ENCODE measurements around the gene TMSB4X. TPM values are rescaled to one million over a fixed set of nuclear protein-coding genes. Genes with fewer than 3 reads are reported as not detected.
"Not testable (repeated sequence)": the region's sequence is repeated elsewhere in the genome, so short reads cannot be mapped to it uniquely, and the experiment has no call there.

TMSB4X gene
- total RNA-seq, 4 donors from 2014 or later, result 880 to 1,466 (median 1,228) TPM

DNA sequence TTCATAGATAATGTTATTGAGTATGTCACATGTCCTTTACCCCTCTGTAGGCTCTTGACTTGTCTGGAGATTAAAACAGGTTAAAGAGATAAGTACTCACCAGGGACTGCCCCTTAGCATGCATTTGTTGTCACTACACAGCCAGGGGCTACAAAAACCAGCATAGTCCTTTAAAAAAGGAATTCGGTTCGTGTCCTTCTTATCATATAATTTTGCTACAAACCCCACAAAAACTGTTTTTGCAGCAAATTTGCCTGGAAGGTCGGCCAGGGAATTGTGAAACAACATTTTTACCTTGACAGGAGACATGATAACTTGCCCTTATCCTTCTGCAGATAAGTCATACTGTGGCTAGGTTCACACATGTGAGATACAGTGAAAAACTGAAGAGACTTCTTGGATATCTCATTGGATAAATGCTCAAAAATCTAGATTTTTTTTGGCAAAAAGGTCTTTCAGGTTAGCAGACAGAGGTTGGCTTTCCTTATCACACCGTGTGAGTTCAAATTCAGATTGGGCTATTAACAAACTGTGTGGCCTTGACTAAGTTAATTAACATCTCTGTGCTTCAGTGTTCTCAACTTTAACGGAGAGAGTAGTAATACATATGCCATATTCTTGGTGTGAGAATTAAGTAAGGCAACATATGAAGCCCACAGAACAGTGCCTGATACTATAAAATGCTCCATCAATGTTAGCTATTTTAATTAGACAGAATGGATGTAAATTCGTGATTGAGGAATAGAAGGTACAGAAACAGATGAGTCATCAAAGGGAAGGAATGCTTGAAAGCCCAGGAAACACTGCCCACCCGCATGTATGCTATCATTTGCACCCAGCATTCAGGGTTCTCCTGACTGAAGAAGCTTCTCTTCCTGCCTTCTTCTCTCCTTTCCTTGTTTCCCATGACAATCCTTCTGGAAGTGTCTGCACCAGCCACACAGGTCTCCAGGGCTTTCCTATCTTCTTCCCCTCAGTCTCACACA is 39.5 kb downstream of the TMSB4X start:
- Histone ChIP-seq H3K4me1 (peaks cover 5% of the 10 kb centered on the region), H3K4me3 (no peak overlapping the region), H3K36me3 (no peaks in the 10 kb centered on the region), H3K27me3 (no peaks in the 10 kb centered on the region), H3K9me3 (no peaks in the 10 kb centered on the region), H3K27ac (no peak overlapping the region)
- WGBS, result 60% methylated on average over 7 of the region's 7 CpGs
- no peak for DNase-seq (ENCODE audit: low spot score in 2 of 2)
- no peak for TF ChIP-seq POLR2AphosphoS5 (IDR thresholded peaks at IDR 0.05)
- no peak for TF ChIP-seq EP300 (IDR thresholded peaks at IDR 0.05)
- no peak for TF ChIP-seq POLR2A (IDR thresholded peaks at IDR 0.05)
- TF ChIP-seq, protein P1, sequence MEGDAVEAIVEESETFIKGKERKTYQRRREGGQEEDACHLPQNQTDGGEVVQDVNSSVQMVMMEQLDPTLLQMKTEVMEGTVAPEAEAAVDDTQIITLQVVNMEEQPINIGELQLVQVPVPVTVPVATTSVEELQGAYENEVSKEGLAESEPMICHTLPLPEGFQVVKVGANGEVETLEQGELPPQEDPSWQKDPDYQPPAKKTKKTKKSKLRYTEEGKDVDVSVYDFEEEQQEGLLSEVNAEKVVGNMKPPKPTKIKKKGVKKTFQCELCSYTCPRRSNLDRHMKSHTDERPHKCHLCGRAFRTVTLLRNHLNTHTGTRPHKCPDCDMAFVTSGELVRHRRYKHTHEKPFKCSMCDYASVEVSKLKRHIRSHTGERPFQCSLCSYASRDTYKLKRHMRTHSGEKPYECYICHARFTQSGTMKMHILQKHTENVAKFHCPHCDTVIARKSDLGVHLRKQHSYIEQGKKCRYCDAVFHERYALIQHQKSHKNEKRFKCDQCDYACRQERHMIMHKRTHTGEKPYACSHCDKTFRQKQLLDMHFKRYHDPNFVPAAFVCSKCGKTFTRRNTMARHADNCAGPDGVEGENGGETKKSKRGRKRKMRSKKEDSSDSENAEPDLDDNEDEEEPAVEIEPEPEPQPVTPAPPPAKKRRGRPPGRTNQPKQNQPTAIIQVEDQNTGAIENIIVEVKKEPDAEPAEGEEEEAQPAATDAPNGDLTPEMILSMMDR (IDR thresholded peaks at IDR 0.05), result no peak

DNA sequence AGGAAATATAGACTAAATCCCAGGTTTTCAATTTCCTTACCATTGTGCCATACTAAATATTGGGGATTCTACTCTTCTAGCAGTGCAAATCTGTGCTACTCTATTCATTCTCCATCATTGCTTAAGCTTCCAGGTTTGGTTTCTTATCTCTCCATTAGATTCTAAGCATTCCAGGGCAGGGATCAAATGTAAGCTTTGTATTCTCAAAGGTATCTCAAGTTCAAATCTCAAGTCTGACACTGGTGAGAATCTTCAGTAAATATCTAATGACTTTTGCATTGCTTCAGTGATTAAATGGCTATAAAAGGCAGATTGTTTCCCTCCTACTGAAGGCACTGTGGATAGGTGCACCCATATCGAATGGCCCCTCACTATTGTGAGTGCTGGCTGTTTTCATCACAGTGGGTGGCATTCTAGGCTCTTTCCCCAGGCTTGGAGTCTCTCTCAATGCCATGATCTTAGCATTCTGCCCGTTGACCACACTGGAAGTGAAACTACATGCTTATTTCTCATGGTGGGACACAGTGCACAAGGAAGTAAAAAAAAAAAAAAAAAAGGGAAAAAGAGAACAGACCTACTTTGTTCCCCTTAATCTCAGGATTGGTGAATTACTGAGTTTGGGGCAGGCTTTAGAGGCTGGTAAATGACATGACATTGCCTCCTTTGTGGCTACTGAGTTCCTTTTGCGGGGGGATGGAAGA is 40.8 kb downstream of the TMSB4X start:
- H3K4me3 ChIP-seq, result no peak overlapping the region
- H3K27ac ChIP-seq, result no peak overlapping the region
- DNase-seq (ENCODE audit: low spot score in 2 of 2), result no peak
- H3K36me3 ChIP-seq, result no peaks in the 10 kb centered on the region
- 63% methylated on average over 3 of the region's 3 CpGs for WGBS
- TF ChIP-seq POLR2A (IDR thresholded peaks at IDR 0.05), result no peak
- H3K9me3 ChIP-seq, result no peaks in the 10 kb centered on the region
- H3K4me1 ChIP-seq, result peaks cover 5% of the 10 kb centered on the region
- H3K27me3 ChIP-seq, result no peaks in the 10 kb centered on the region

DNA sequence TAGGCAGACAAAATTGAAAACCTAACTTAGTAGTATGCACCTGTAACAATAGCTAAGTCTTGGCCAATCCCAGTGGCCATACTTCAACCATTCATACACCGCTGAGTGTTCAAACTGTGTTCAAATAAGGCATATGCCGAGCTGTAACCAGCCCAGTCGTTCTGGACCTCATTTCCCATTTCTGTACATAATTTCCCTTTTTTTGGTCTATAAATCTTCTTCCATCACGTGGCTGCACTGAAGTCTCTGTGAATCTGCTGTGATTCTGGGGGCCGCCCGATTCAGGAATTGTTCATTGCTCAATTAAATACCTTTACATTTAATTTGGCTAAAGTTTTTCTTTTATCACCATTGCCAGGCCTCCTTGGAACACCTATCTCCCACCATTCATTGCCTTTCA is 41.8 kb downstream of the TMSB4X start:
- WGBS, result 76% methylated on average over 6 of the region's 6 CpGs
- not testable (repeated sequence) for H3K27me3 ChIP-seq, H3K4me3 ChIP-seq

GRCh38 chrX:13022926-13023325 is 48.0 kb downstream of the TMSB4X start:
- H3K36me3 ChIP-seq, result no peaks in the 10 kb centered on the region
- 57% methylated on average over 2 of the region's 2 CpGs for WGBS
- H3K27me3 ChIP-seq, result no peaks in the 10 kb centered on the region
- no peaks in the 10 kb centered on the region for H3K4me1 ChIP-seq
- DNase-seq (ENCODE audit: low spot score in 2 of 2), result no peak
- no peaks in the 10 kb centered on the region for H3K9me3 ChIP-seq
- TF ChIP-seq POLR2AphosphoS5 (IDR thresholded peaks at IDR 0.05) (no peak), POLR2A (IDR thresholded peaks at IDR 0.05) (no peak), EP300 (IDR thresholded peaks at IDR 0.05) (no peak)
- TF ChIP-seq, protein P1 (IDR thresholded peaks at IDR 0.05), result no peak
- no peak overlapping the region for H3K27ac ChIP-seq
- H3K4me3 ChIP-seq, result no peak overlapping the region

More for the DNA sequence above, 41.8 kb downstream of the TMSB4X start:
- H3K36me3 ChIP-seq; H3K27ac ChIP-seq; H3K9me3 ChIP-seq; H3K4me1 ChIP-seq; DNase-seq (ENCODE audit: low spot score in 2 of 2): not testable (repeated sequence)

- Histone ChIP-seq H3K27me3 (no peaks in the 10 kb centered on the region), H3K4me1 (peaks cover under 1% of the 10 kb centered on the region), H3K9me3 (no peaks in the 10 kb centered on the region), H3K27ac (no peak overlapping the region), H3K4me3 (no peak overlapping the region), H3K36me3 (no peaks in the 10 kb centered on the region)
- DNase-seq (ENCODE audit: low spot score in 2 of 2), result no peak
- TF ChIP-seq POLR2A (IDR thresholded peaks at IDR 0.05) (no peak), POLR2AphosphoS5 (IDR thresholded peaks at IDR 0.05) (no peak), EP300 (IDR thresholded peaks at IDR 0.05) (no peak)
- TF ChIP-seq, protein P1 (IDR thresholded peaks at IDR 0.05), result no peak
- whole genome bisulfite sequencing, result 82% methylated on average over 3 of the region's 3 CpGs
Measured at GRCh38 chrX:13023567-13023966, 48.7 kb downstream of the TMSB4X start.

DNA sequence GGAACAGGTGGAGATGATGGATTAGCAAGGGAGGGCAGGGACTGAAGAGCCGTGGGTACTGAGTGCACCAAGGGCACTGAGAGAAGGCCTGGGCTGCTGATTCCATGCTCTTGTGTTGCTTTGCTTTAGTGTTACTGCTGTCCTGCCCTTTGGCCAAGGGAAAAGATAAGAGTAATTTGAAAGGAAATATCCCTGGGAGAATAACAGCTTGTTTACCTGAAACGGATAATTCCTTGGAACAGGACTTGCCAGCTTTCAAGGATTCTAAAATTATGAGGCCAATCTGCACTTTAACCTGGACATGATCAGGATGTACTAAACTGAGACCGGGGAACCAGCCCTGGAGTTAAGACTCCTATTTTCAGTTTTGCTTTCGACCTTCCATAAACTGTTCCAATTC is 49.1 kb downstream of the TMSB4X start:
- H3K36me3 ChIP-seq, result no peaks in the 10 kb centered on the region
- H3K4me1 ChIP-seq, result peaks cover 5% of the 10 kb centered on the region
- WGBS, result 91% methylated on average over 4 of the region's 4 CpGs
- H3K27me3 ChIP-seq, result no peaks in the 10 kb centered on the region
- TF ChIP-seq EP300 (IDR thresholded peaks at IDR 0.05) (no peak), POLR2A (IDR thresholded peaks at IDR 0.05) (no peak), POLR2AphosphoS5 (IDR thresholded peaks at IDR 0.05) (no peak)
- TF ChIP-seq, protein P1 (IDR thresholded peaks at IDR 0.05), result no peak
- no peak overlapping the region for H3K27ac ChIP-seq
- no peak overlapping the region for H3K4me3 ChIP-seq
- no peaks in the 10 kb centered on the region for H3K9me3 ChIP-seq
- DNase-seq (ENCODE audit: low spot score in 2 of 2), result no peak
